Activated T-cell treated with anti-CD3 and anti-CD28 coated beads, Interleukin-2, amount 50 U/mL, for 72 hours (primary cell): ENCODE measurements around the gene NTHL1. TPM values are rescaled to one million over a fixed set of nuclear protein-coding genes. Genes with fewer than 3 reads are reported as not detected.

Experiments
- ATAC-seq, 2 donors: fragments of 150-1000 bp; cut with Tn5 transposase; replicated peaks in 1 of 2; 2 replicates each; pipeline ENCODE4 v1.10.0; 2021; ENCODE audit warnings: moderate library complexity in 2 of 2, mild to moderate bottlenecking in 1 of 2
- DNase-seq, 2 donors: peaks; one replicate each; pipeline ENCODE4 v3.0.0; 2021 to 2022; ENCODE audit warnings: mixed read lengths in 1 of 2
- H3K27ac Mint-ChIP-seq: one replicate; pipeline ENCODE4 v1.8.0; 2022; ENCODE audit warnings: mild to moderate bottlenecking, moderate library complexity, mixed read lengths
- H3K27me3 Mint-ChIP-seq: one replicate; pipeline ENCODE4 v1.8.0; 2022; ENCODE audit warnings: low read depth, mixed read lengths
- H3K36me3 Mint-ChIP-seq, 2 donors: one replicate each; pipeline ENCODE4 v1.8.0; 2022; ENCODE audit warnings: mixed read lengths in 2 of 2, mild to moderate bottlenecking in 1 of 2; ENCODE audit not compliant: insufficient read depth in 2 of 2
- H3K4me1 Mint-ChIP-seq: one replicate; pipeline ENCODE4 v1.8.0; 2022; ENCODE audit warnings: low read depth, mixed read lengths
- H3K4me3 Mint-ChIP-seq, 2 donors: one replicate each; pipeline ENCODE4 v1.8.0; 2022; ENCODE audit warnings: mild to moderate bottlenecking in 2 of 2, mixed read lengths in 2 of 2, moderate library complexity in 2 of 2
- H3K9me3 Mint-ChIP-seq, 2 donors: one replicate each; pipeline ENCODE4 v1.8.0; 2022; ENCODE audit warnings: mixed read lengths in 2 of 2
- total RNA-seq, 2 donors: library from RNA; stranded (reverse); gene quantifications; one replicate each; pipeline ENCODE4 v1.2.3, GENCODE V29; 2022

Gene NTHL1
- total RNA-seq, 2 donors from 2014 or later = 13.2 to 21.0 TPM

GRCh38 chr16:2008631-2009163 is 38.9 kb downstream of the NTHL1 start:
- Mint-ChIP-seq H3K27me3 (no peaks in the 10 kb centered on the region), H3K27ac (peak overlapping the region; percentile 88), H3K9me3 (no peaks in the 10 kb centered on the region), H3K36me3 (peaks cover 6 to 9% of the 10 kb centered on the region in 2 donors), H3K4me1 (peaks cover 46% of the 10 kb centered on the region), H3K4me3 (peak overlapping the region; percentile 95 to 96)
- ATAC-seq = no peak
- DNase-seq = peak in 1 of 2 donors; percentile 45

- peak overlapping the region; percentile 95 to 96 for H3K4me3 Mint-ChIP-seq
- H3K4me1 Mint-ChIP-seq = peaks cover 46% of the 10 kb centered on the region
- ATAC-seq (peak in 1 of 2 donors; percentile 9), DNase-seq (peak in 1 of 2 donors; percentile 39)
- H3K36me3 Mint-ChIP-seq = peaks cover 6 to 9% of the 10 kb centered on the region in 2 donors
- H3K27ac Mint-ChIP-seq = peak overlapping the region; percentile 88
- H3K27me3 Mint-ChIP-seq = no peaks in the 10 kb centered on the region
- no peaks in the 10 kb centered on the region for H3K9me3 Mint-ChIP-seq
These were observed 39.6 kb downstream of the NTHL1 start for GRCh38 chr16:2008009-2008526.

- Mint-ChIP-seq H3K4me3 (peak overlapping the region; percentile 95 to 96), H3K9me3 (no peaks in the 10 kb centered on the region), H3K27ac (peak overlapping the region; percentile 8), H3K27me3 (no peaks in the 10 kb centered on the region), H3K4me1 (peaks cover 46% of the 10 kb centered on the region), H3K36me3 (peaks cover 7 to 12% of the 10 kb centered on the region in 2 donors)
- ATAC-seq = no peak
- DNase-seq = no peak
These were observed 40.4 kb downstream of the NTHL1 start for GRCh38 chr16:2007081-2007836.

DNA sequence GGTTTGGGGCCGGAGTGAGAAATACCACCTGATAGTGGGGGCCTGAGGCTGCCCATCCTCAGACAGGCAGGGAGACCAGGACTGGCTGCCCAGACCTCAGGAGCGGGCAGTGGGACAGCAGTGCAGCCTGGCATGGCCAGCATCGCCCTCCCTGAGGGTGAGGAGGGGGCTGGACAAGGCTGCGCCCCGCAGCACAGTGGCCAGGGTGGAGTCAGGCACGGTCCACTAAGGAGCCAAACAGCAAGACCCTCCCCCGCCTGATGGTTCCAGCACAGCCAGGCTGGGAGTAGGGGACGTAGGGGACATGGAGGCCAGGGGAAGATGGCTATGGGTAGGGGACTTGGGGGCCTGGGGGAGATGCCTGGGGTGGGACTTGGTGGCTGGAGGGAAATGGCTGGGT is 41.3 kb downstream of the NTHL1 start:
- Mint-ChIP-seq H3K4me3 (peak overlapping the region; percentile 51 to 95), H3K4me1 (peaks cover 46% of the 10 kb centered on the region)

DNA sequence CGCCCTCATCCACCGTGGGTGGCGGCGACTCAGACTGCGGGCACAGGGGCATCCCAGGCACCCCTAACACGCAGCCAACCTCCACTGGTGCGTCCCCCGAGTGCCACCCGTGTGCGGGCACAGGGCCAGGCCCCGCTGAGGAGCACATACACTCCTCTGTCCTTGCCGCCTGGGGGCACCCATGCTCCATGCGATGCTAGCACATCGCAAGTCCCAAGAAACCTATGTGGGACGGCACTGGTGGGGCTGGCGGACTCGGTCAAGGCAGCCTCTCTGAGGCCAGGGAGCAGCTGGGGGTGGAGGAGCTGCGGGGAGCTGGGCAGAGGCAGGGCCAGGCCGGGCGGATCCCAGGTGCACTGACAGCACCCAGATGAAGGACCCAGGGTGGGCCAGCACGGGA is 42.0 kb downstream of the NTHL1 start:
- H3K36me3 Mint-ChIP-seq = peaks cover 7 to 15% of the 10 kb centered on the region in 2 donors
- DNase-seq (no peak), ATAC-seq (no peak)
- H3K27ac Mint-ChIP-seq = no peak overlapping the region
- H3K4me3 Mint-ChIP-seq = peak overlapping the region in 1 of 2 donors; percentile 57
- H3K4me1 Mint-ChIP-seq = peaks cover 45% of the 10 kb centered on the region
- H3K27me3 Mint-ChIP-seq = no peaks in the 10 kb centered on the region
- H3K9me3 Mint-ChIP-seq = no peaks in the 10 kb centered on the region

More for the DNA sequence above, 41.3 kb downstream of the NTHL1 start:
- DNase-seq = no peak
- Mint-ChIP-seq H3K27ac (no peak overlapping the region), H3K27me3 (no peaks in the 10 kb centered on the region), H3K36me3 (peaks cover 7 to 12% of the 10 kb centered on the region in 2 donors), H3K9me3 (no peaks in the 10 kb centered on the region)
- no peak for ATAC-seq

DNA sequence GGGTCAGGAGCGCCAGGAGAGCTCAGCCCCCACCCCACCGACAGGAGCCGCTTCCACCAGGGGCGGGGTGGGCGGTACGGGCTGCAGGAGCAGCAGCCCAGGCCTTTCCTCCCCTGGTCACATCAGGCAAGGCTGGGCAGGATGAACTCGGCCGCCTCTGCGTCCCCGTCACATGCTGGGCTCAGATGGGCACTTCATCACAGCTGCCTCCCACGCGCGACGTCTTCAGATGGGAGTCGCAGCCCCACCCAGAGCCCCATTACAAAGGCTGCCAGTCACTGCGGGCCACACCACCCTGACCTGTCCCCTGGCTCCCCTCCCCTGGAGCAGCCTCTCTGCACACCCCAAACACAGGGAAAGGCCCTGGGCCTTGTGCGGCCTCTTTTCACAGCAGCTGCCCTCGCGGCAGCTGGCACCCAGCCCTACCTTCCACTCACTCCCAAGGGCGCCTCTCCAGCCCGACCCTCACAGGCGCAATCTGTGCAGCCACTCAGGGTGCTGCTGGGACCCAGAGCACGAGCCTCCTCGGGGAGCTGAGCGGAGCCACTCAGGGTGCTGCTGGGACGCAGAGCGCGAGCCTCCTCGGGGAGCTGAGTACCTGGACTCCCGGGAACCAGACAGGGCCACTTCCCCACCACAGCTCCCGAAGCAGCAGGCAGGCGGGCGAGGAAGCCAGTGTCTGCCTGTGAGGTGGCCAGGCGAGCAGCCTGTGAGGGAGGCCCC is 42.7 kb downstream of the NTHL1 start:
- no peaks in the 10 kb centered on the region for H3K27me3 Mint-ChIP-seq
- no peaks in the 10 kb centered on the region for H3K9me3 Mint-ChIP-seq
- DNase-seq (no peak), ATAC-seq (no peak)
- peaks cover 7 to 13% of the 10 kb centered on the region in 2 donors for H3K36me3 Mint-ChIP-seq
- H3K4me1 Mint-ChIP-seq = peaks cover 39% of the 10 kb centered on the region
- no peak overlapping the region for H3K27ac Mint-ChIP-seq
- peak overlapping the region in 1 of 2 donors; percentile 15 for H3K4me3 Mint-ChIP-seq

GRCh38 chr16:2003827-2004641 is 43.6 kb downstream of the NTHL1 start:
- Mint-ChIP-seq H3K4me3 (no peak overlapping the region), H3K9me3 (no peaks in the 10 kb centered on the region), H3K36me3 (peaks cover 7 to 13% of the 10 kb centered on the region in 2 donors), H3K27ac (no peak overlapping the region), H3K4me1 (peaks cover 39% of the 10 kb centered on the region), H3K27me3 (no peaks in the 10 kb centered on the region)
- DNase-seq (peak; percentile 94), ATAC-seq (peak; percentile 94 to 95)

DNA sequence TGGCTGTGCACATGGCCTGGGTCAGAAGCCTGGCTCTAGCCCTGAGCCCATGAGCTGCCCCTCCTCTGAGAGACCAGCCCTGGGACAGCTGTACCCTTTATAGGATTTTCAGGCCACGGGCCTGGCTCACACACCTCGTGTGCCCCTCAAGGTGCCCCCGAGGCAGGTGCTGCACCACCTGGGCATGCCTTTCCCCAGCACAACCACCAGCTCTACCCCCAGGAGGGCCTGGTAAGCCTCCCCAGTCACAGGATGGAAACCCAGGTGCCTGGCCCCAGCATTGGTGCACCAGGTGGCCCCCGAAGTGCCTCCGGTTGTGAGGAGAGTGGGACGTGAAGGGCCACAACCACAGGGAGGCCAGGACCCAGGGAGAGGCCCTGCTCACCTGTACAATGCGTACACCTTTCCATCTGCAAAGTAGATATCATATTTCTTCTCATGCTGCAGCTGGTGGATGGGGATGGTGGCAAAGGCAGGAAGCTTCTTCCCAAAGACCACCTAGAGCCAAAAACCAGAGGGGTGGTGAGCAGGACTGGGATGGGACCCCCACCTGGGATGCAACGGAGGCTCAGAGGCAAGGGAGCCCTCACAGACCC is 44.3 kb downstream of the NTHL1 start:
- Mint-ChIP-seq H3K4me1 (peaks cover 33% of the 10 kb centered on the region), H3K27ac (no peak overlapping the region), H3K36me3 (peaks cover 5 to 12% of the 10 kb centered on the region in 2 donors), H3K4me3 (no peak overlapping the region), H3K9me3 (no peaks in the 10 kb centered on the region), H3K27me3 (no peaks in the 10 kb centered on the region)
- DNase-seq (no peak), ATAC-seq (no peak)

DNA sequence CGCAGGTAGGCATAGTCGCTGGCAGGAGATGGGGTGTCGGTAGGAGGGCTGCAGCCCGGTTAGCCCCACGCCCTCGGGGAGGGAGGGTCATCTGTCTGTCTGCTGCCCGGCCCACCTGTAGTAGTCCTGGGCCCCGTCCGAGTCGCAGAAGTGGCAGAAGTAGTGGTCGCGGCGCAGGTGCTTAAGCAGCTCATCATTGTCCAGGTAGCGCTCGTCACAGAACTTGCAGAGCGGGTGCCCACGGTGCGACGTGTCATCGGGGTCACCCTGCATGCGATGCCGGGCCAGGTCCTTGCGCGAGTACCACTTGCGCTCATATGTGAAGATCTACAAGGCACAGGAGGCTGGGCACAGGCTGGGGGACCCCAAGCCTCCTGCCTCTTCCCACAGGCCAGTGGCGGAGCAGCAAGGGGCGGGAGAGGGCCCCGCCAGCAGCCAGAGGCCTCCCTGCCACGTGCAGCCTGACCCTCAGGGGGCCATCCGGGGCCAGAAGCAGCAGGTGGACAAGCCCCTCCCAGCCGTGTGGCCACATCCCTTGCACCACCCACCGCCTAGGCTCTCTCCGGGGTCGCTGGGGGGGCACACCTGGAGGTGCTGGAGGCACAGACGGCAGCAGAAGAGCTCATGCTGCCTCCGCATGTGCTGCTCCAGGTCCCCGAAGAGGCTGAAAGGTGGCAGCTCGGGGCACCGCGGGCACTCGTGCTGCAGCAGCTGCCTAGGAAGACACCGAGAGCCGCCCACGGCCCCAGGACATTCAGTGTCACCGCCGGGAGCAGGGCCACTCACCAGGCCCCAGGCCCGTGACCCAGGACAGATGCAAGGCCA is 45.0 kb downstream of the NTHL1 start:
- H3K27me3 Mint-ChIP-seq = no peaks in the 10 kb centered on the region
- no peak for DNase-seq
- H3K9me3 Mint-ChIP-seq = no peaks in the 10 kb centered on the region
- H3K27ac Mint-ChIP-seq = no peak overlapping the region
- H3K4me1 Mint-ChIP-seq = peaks cover 26% of the 10 kb centered on the region
- ATAC-seq = no peak
- peaks cover 2 to 9% of the 10 kb centered on the region in 2 donors for H3K36me3 Mint-ChIP-seq
- H3K4me3 Mint-ChIP-seq = no peak overlapping the region

DNA sequence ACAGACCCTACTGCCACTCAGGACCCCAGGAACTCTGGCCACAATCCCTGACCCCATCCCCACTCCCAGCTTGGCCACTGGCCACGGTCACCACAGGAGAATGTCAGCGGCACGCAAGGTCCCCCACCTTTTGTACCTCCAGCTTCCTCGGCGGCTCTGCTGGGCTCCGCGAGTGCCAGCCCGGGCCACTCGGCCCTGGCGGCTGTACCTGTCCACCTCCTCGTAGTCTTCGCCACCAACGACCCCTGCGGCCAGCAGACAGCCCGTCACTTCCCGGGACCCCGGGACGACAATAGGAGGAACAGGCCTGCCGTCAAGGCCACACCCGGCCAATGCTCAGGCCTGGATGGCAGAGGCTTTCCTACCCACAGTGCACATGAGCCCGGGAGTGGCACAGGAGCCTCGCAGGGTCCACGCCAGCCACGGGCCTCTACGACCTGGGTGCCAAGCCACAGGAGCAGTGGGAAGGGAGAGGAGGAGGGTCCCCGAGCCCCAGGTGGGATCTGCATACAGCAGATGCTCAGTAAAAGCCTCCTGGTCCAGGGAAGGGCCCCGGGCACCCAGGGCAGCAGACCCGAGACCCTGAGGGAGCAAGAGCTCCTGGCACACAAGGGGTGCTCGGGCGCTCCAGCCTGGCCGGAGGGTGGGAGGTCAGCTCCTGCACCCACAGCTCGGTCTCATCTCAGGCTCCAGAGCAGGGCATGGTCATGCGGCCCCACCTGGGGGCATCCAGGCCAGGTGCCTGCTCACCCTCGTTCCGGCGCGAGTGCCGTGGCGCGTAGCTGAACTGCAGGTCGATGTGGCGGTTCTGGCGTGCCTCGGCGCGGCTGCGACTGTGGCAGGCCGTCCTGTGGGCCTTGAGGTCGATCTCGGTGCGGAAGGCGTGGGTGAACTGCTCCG is 45.9 kb downstream of the NTHL1 start:
- Mint-ChIP-seq H3K27ac (no peak overlapping the region), H3K27me3 (no peaks in the 10 kb centered on the region), H3K36me3 (peaks cover 2 to 7% of the 10 kb centered on the region in 2 donors), H3K4me3 (no peak overlapping the region), H3K4me1 (peaks cover 19% of the 10 kb centered on the region), H3K9me3 (no peaks in the 10 kb centered on the region)
- DNase-seq (no peak), ATAC-seq (no peak)

DNA sequence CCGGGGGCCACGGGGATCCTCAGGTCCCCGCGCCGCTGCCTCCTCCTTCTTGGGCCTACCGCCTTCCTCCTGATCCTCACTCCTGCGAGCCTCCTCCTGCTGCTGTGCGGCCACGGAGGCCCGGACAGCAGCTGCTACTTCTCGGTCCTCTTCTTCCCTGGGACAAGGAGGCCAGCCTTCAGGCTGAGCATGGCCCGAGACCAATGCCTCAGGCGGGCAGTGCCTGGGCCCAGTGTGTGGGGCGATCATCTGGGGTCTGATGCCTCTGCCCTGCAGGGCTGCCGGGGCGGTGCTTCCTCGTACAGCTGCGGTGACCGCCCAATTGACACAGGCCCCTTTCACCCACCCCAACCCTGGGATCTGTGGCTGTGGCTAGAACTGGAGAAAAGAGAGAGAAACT is 46.6 kb downstream of the NTHL1 start:
- ATAC-seq (no peak), DNase-seq (no peak)
- no peaks in the 10 kb centered on the region for H3K27me3 Mint-ChIP-seq
- no peaks in the 10 kb centered on the region for H3K9me3 Mint-ChIP-seq
- H3K27ac Mint-ChIP-seq = no peak overlapping the region
- H3K4me1 Mint-ChIP-seq = peaks cover 20% of the 10 kb centered on the region
- H3K36me3 Mint-ChIP-seq = peaks cover 2 to 7% of the 10 kb centered on the region in 2 donors
- H3K4me3 Mint-ChIP-seq = no peak overlapping the region
